HepG2 (cell line): ENCODE measurements around the gene ADGRV1. TPM values are rescaled to one million over a fixed set of nuclear protein-coding genes. Genes with fewer than 3 reads are reported as not detected.
"Not testable (repeated sequence)": the region's sequence is repeated elsewhere in the genome, so short reads cannot be mapped to it uniquely, and the experiment has no call there.

Source experiments
- ATAC-seq: fragments of 200-7000 bp; cut with Tn5 transposase; 3 replicates; pipeline ENCODE4 v1.9.1; 2020; ENCODE audit warnings: mild to moderate bottlenecking, moderate library complexity
- BruUV-seq: library from RNA; stranded (reverse); fragments of 400-500 nt; replicated peaks from 2 replicates; lab custom pipeline; 2021; lab: Mats Ljungman, UMichigan
- CTCF ChIA-PET: fragments of 300-600 bp; formaldehyde crosslinking; extraction: SDS; loops from one replicate; lab custom pipeline; 2021; ENCODE audit warnings: low total read pairs, inconsistent platforms, low intra/inter-chr PET ratio; lab: Yijun Ruan, JAX
- POLR2A ChIA-PET: fragments of 350-600 bp; sonication (Branson Sonifier 250); formaldehyde crosslinking; loops from one replicate; lab custom pipeline; 2020; ENCODE audit warnings: antibody characterized with exemption, inconsistent platforms; lab: Yijun Ruan, JAX
- DNase-seq: peaks from one replicate; pipeline ENCODE4 v3.0.0-alpha.2; 2015; ENCODE audit warnings: low spot score
- FAIRE-seq: peaks from 3 replicates; lab custom pipeline; 2011; peaks lifted over from hg19 to GRCh38; lab: Jason Lieb, UNC
- H2AFZ ChIP-seq: one replicate; pipeline ENCODE4 v1.6.1; 2011; ENCODE audit warnings: low read length, inconsistent platforms
- H3K27ac ChIP-seq: fragments of 300-600 bp; 3 replicates; pipeline ENCODE4 v1.8.0; 2011; ENCODE audit warnings: mixed run types, mild to moderate bottlenecking, mixed read lengths, low read length, inconsistent platforms; ENCODE audit not compliant: insufficient read depth; ENCODE audit errors: extremely low read length
- H3K27me3 ChIP-seq, 2 experiments: fragments of 200-600 bp in 1 of 2; 2 replicates in 1 of 2; 3 replicates in 1 of 2; pipeline versions ENCODE4 v1.6.0 to v1.8.0; 2011; ENCODE audit warnings: low read length in 2 of 2, mild to moderate bottlenecking in 2 of 2, moderate library complexity in 2 of 2, inconsistent platforms in 1 of 2; ENCODE audit not compliant: insufficient read depth in 2 of 2, control insufficient read depth in 1 of 2
- H3K36me3 ChIP-seq, 2 experiments: fragments of 200-600 bp in 1 of 2; replicated peaks in 1 of 2; 2 replicates in 1 of 2; 3 replicates in 1 of 2; pipeline versions ENCODE4 v1.5.1 to v1.8.0; 2011; ENCODE audit warnings: low read length in 2 of 2, inconsistent platforms in 1 of 2; ENCODE audit not compliant: insufficient read depth in 2 of 2, control insufficient read depth in 1 of 2
- H3K4me1 ChIP-seq: 2 replicates; pipeline ENCODE4 v1.5.1; 2012; ENCODE audit warnings: low read length, inconsistent platforms; ENCODE audit not compliant: insufficient read depth
- H3K4me2 ChIP-seq: 2 replicates; pipeline ENCODE4 v1.6.0; 2011; ENCODE audit warnings: low read depth, low read length, inconsistent platforms
- H3K4me3 ChIP-seq, 3 experiments: fragments of 200-600 bp in 1 of 3; sonication (generic), shearing (Covaris generic) in 1 of 3; replicated peaks in 1 of 3; 2 replicates each; pipeline ENCODE4 v1.5.1; 2011 to 2016; ENCODE audit warnings: low read length in 3 of 3, inconsistent platforms in 2 of 3, low read depth in 2 of 3, mild to moderate bottlenecking in 2 of 3, control low read depth in 1 of 3, mixed read lengths in 1 of 3; ENCODE audit not compliant: insufficient read depth in 1 of 3
- H3K79me2 ChIP-seq: one replicate; pipeline ENCODE4 v1.6.1; 2011; ENCODE audit warnings: low read length, inconsistent platforms; ENCODE audit not compliant: insufficient read depth
- H3K9ac ChIP-seq: 2 replicates; pipeline ENCODE4 v1.6.0; 2011; ENCODE audit warnings: mild to moderate bottlenecking, low read depth, low read length, inconsistent platforms; ENCODE audit not compliant: insufficient read depth
- H3K9me3 ChIP-seq: 2 replicates; pipeline ENCODE4 v1.5.1; 2012; ENCODE audit warnings: mild to moderate bottlenecking, low read length
- H4K20me1 ChIP-seq: 2 replicates; pipeline ENCODE4 v1.6.0; 2011; ENCODE audit warnings: inconsistent platforms, mild to moderate bottlenecking, low read length, moderate library complexity; ENCODE audit not compliant: insufficient read depth
- ARID2 ChIP-seq: sonication (generic); formaldehyde crosslinking; IDR thresholded peaks from 2 replicates; pipeline ENCODE4 v1.8.1; 2022; ENCODE audit warnings: mild to moderate bottlenecking, missing genetic modification reagents, borderline replicate concordance
- ATRX ChIP-seq: sonication (generic); formaldehyde crosslinking; IDR thresholded peaks from 2 replicates; pipeline ENCODE4 v1.4.0; 2020; ENCODE audit warnings: missing genetic modification reagents, borderline replicate concordance
- JUN ChIP-seq: sonication (generic); formaldehyde crosslinking; IDR thresholded peaks from 2 replicates; pipeline ENCODE4 v1.4.0; 2020; ENCODE audit warnings: mild to moderate bottlenecking, missing genetic modification reagents
- REST ChIP-seq, 2 experiments: IDR thresholded peaks; 2 replicates each; pipeline ENCODE4 v1.6.1; 2011 to 2012; ENCODE audit warnings: low read length in 2 of 2, borderline replicate concordance in 1 of 2, low read depth in 1 of 2, mild to moderate bottlenecking in 1 of 2, moderate library complexity in 1 of 2
- SAFB2 ChIP-seq: sonication (generic); formaldehyde crosslinking; IDR thresholded peaks from 2 replicates; pipeline ENCODE4 v1.5.1; 2020; ENCODE audit warnings: missing genetic modification reagents, low read depth, mild to moderate bottlenecking, borderline replicate concordance
- ZNF234 ChIP-seq: sonication (generic); formaldehyde crosslinking; conservative IDR thresholded peaks from 2 replicates; pipeline ENCODE4 v1.5.1; 2020; ENCODE audit warnings: mild to moderate bottlenecking, missing genetic modification reagents
- ZNF382 ChIP-seq: sonication (generic); formaldehyde crosslinking; IDR thresholded peaks from 2 replicates; pipeline ENCODE4 v1.5.0; 2020; ENCODE audit warnings: missing genetic modification reagents, mild to moderate bottlenecking, borderline replicate concordance
- ZNF430 ChIP-seq: sonication (generic); formaldehyde crosslinking; IDR thresholded peaks from 2 replicates; pipeline ENCODE4 v1.9.0; 2021; ENCODE audit warnings: mild to moderate bottlenecking, missing genetic modification reagents
- ZNF468 ChIP-seq: sonication (generic); formaldehyde crosslinking; IDR thresholded peaks from 2 replicates; pipeline ENCODE4 v1.8.0; 2022; ENCODE audit warnings: mild to moderate bottlenecking, moderate library complexity, missing genetic modification reagents
- ZNF674 ChIP-seq: sonication (generic); formaldehyde crosslinking; IDR thresholded peaks from 2 replicates; pipeline ENCODE4 v1.5.0; 2020; ENCODE audit warnings: low read depth, mild to moderate bottlenecking, missing genetic modification reagents
- ZSCAN31 ChIP-seq: sonication (generic); formaldehyde crosslinking; IDR thresholded peaks from 2 replicates; pipeline ENCODE4 v1.5.0; 2020; ENCODE audit warnings: low read depth, mild to moderate bottlenecking, missing genetic modification reagents
- WGBS: methylation state at CpG from one replicate; pipeline ENCODE4 v1.1.6; 2017; ENCODE audit warnings: low lambda C conversion rate; 5-methylcytosine and 5-hydroxymethylcytosine counted together
- in situ Hi-C: cut with HindIII; loops from 2 replicates; pipeline ENCODE4 v1.10.0; 2017; ENCODE audit warnings: low pct_unique_long_range_greater_than_20kb; ENCODE audit not compliant: extremely low pct_ligation_motif_present
- intact Hi-C: fragments of 100-400 bp; cut with micrococcal nuclease; formaldehyde crosslinking; loops from one replicate; pipeline ENCODE4 v1.10.0; 2022; ENCODE audit not compliant: unreplicated experiment
- polyA plus RNA-seq, 8 experiments: library from polyadenylated mRNA; depleted of rRNA in 3 of 8; stranded (reverse) in 7 of 8; unstranded in 1 of 8; fragments of >200 nt; fragmentation: Illumina TruSeq in 4 of 8; extraction: Trizol in 4 of 8; gene quantifications; 2 replicates each; pipeline versions ENCODE4 v1.2.1 to v1.2.3, GENCODE V29; 2011 to 2016; ENCODE audit warnings: low read depth in 4 of 8, missing spikeins in 1 of 8, mixed read lengths in 1 of 8; ENCODE audit not compliant: insufficient read depth in 1 of 8
- total RNA-seq, 5 experiments: library from RNA; depleted of rRNA; stranded (reverse); fragments of >200 nt; fragmentation: Illumina TruSeq; extraction: Trizol; gene quantifications; 2 replicates each; pipeline ENCODE4 v1.2.3, GENCODE V29; 2016; ENCODE audit warnings: low read depth in 1 of 5

The ADGRV1 gene
- total and polyA plus RNA-seq, 2 of the 13 experiments (the other 11 are each of a cell fraction or from before 2014, with no cell fraction given), result 1.7 to 3.9 TPM

GRCh38 chr5:90917928-90918668 lies 359.5 kb downstream of the ADGRV1 start (continued):
- TF ChIP-seq ZNF382 (CRISPR knock-in tag) (no peak), SAFB2 (CRISPR knock-in tag) (no peak)

- Histone ChIP-seq H3K4me1 (peaks cover 12% of the 10 kb centered on the region; the same call in 1 of the 2 replicates), H2AFZ (no peak overlapping the region), H3K27ac (no peak overlapping the region), H3K27me3 (no peaks in the 10 kb centered on the region), H3K79me2 (no peaks in the 10 kb centered on the region), H3K9me3 (no peaks in the 10 kb centered on the region), H3K9ac (no peak overlapping the region), H3K4me3 (no peak overlapping the region)
- CTCF ChIA-PET, result no interaction called here
- POLR2A ChIA-PET, result no interaction called here
- FAIRE-seq, result no peak
- 92% methylated on average over 2 of the region's 2 CpGs for WGBS
- BruUV-seq, result no TSS peak
- TF ChIP-seq ZNF234 (CRISPR knock-in tag) (no peak), ZNF430 (CRISPR knock-in tag) (no peak), ATRX (no peak), ARID2 (no peak), REST (IDR thresholded peaks at IDR 0.05; ENCODE audit: borderline replicate concordance in 1 of 2, low read depth in 1 of 2, low read length in 2 of 2) (no peak), ZNF674 (CRISPR knock-in tag) (no peak), ZSCAN31 (CRISPR knock-in tag) (no peak), JUN (CRISPR knock-in tag) (no peak), ZNF468 (CRISPR knock-in tag) (no peak)
- TF ChIP-seq, all 625 proteins: peak for 0
- in situ Hi-C loops (no loop called here), intact Hi-C loops (no loop called here)
- ATAC-seq, result no peak
- no peaks in the 10 kb centered on the region for H4K20me1 ChIP-seq
- no peak overlapping the region for H3K4me2 ChIP-seq
- H3K36me3 ChIP-seq, result no peaks in the 10 kb centered on the region
- no peak for DNase-seq
Measured at GRCh38 chr5:90921418-90921973, 362.9 kb downstream of the ADGRV1 start.

GRCh38 chr5:90924222-90924621 lies 365.6 kb downstream of the ADGRV1 start:
- H3K4me2 ChIP-seq, H3K36me3 ChIP-seq, H2AFZ ChIP-seq, H3K4me3 ChIP-seq, CTCF ChIA-PET, H4K20me1 ChIP-seq, intact Hi-C loops, in situ Hi-C loops, FAIRE-seq, H3K9me3 ChIP-seq, H3K27me3 ChIP-seq, DNase-seq, H3K9ac ChIP-seq, POLR2A ChIA-PET, ATAC-seq, H3K79me2 ChIP-seq, BruUV-seq, H3K4me1 ChIP-seq, H3K27ac ChIP-seq: not testable (repeated sequence)
- 80% methylated on average over 2 of the region's 2 CpGs for WGBS
